Measurements from ENCODE around the gene DCLK1. TPM values are rescaled to one million over a fixed set of nuclear protein-coding genes. Genes with fewer than 3 reads are reported as not detected.

The DCLK1 gene
- total RNA-seq, 1 donor from 2014 or later: 2.9 TPM

GRCh38 chr13:35856721-35857364 lies 274.3 kb downstream of the DCLK1 start:
- no peaks in the 10 kb centered on the region for H3K36me3 ChIP-seq (ENCODE audit: control insufficient read depth, insufficient read depth, low read length)
- H3K27me3 ChIP-seq (ENCODE audit: control insufficient read depth, insufficient read depth, low read length): no peaks in the 10 kb centered on the region
- no peak overlapping the region for H3K4me3 ChIP-seq (ENCODE audit: low read depth, low read length)
- DNase-seq (ENCODE audit: low read depth): no peak
- no peak for TF ChIP-seq CTCF (IDR thresholded peaks at IDR 0.05; ENCODE audit: insufficient read depth, low read length, poor library complexity, severe bottlenecking)

- H3K4me3 ChIP-seq (ENCODE audit: low read depth, low read length): no peak overlapping the region
- no peak for TF ChIP-seq CTCF (IDR thresholded peaks at IDR 0.05; ENCODE audit: insufficient read depth, low read length, poor library complexity, severe bottlenecking)
These were observed 275.1 kb downstream of the DCLK1 start for GRCh38 chr13:35856084-35856483.

GRCh38 chr13:35855531-35856019 lies 275.6 kb downstream of the DCLK1 start:
- no peaks in the 10 kb centered on the region for H3K36me3 ChIP-seq (ENCODE audit: control insufficient read depth, insufficient read depth, low read length)
- H3K27me3 ChIP-seq (ENCODE audit: control insufficient read depth, insufficient read depth, low read length): no peaks in the 10 kb centered on the region
- peak; percentile 45 for DNase-seq (ENCODE audit: low read depth)
- no peak overlapping the region for H3K4me3 ChIP-seq (ENCODE audit: low read depth, low read length)
- peak; percentile 11 for TF ChIP-seq CTCF (IDR thresholded peaks at IDR 0.05; ENCODE audit: insufficient read depth, low read length, poor library complexity, severe bottlenecking)

More at GRCh38 chr13:35856084-35856483, 275.1 kb downstream of the DCLK1 start:
- no peaks in the 10 kb centered on the region for H3K27me3 ChIP-seq (ENCODE audit: control insufficient read depth, insufficient read depth, low read length)
- no peak for DNase-seq (ENCODE audit: low read depth)
- H3K36me3 ChIP-seq (ENCODE audit: control insufficient read depth, insufficient read depth, low read length): no peaks in the 10 kb centered on the region

- no peak overlapping the region for H3K4me3 ChIP-seq (ENCODE audit: low read depth, low read length)
- TF ChIP-seq CTCF (IDR thresholded peaks at IDR 0.05; ENCODE audit: insufficient read depth, low read length, poor library complexity, severe bottlenecking): no peak
- DNase-seq (ENCODE audit: low read depth): no peak
- H3K27me3 ChIP-seq (ENCODE audit: control insufficient read depth, insufficient read depth, low read length): no peaks in the 10 kb centered on the region
- no peaks in the 10 kb centered on the region for H3K36me3 ChIP-seq (ENCODE audit: control insufficient read depth, insufficient read depth, low read length)
These were observed 276.9 kb downstream of the DCLK1 start for GRCh38 chr13:35854286-35854685.

- DNase-seq (ENCODE audit: low read depth): no peak
- no peak overlapping the region for H3K4me3 ChIP-seq (ENCODE audit: low read depth, low read length)
- no peaks in the 10 kb centered on the region for H3K27me3 ChIP-seq (ENCODE audit: control insufficient read depth, insufficient read depth, low read length)
- H3K36me3 ChIP-seq (ENCODE audit: control insufficient read depth, insufficient read depth, low read length): no peaks in the 10 kb centered on the region
- TF ChIP-seq CTCF (IDR thresholded peaks at IDR 0.05; ENCODE audit: insufficient read depth, low read length, poor library complexity, severe bottlenecking): no peak
These were observed 279.3 kb downstream of the DCLK1 start for GRCh38 chr13:35851881-35852280.

GRCh38 chr13:35851356-35851755 lies 279.8 kb downstream of the DCLK1 start:
- no peak for DNase-seq (ENCODE audit: low read depth)
- no peak overlapping the region for H3K4me3 ChIP-seq (ENCODE audit: low read depth, low read length)
- H3K27me3 ChIP-seq (ENCODE audit: control insufficient read depth, insufficient read depth, low read length): no peaks in the 10 kb centered on the region
- no peaks in the 10 kb centered on the region for H3K36me3 ChIP-seq (ENCODE audit: control insufficient read depth, insufficient read depth, low read length)
- no peak for TF ChIP-seq CTCF (IDR thresholded peaks at IDR 0.05; ENCODE audit: insufficient read depth, low read length, poor library complexity, severe bottlenecking)
